ENCODE results near the gene LRRC7. TPM values are rescaled to one million over a fixed set of nuclear protein-coding genes. Genes with fewer than 3 reads are reported as not detected.
"Not testable (repeated sequence)": the region's sequence is repeated elsewhere in the genome, so short reads cannot be mapped to it uniquely, and the experiment has no call there.

The LRRC7 gene
- total RNA-seq, 2 experiments from 2014 or later: not detected

GRCh38 chr1:69928234-69928633 lies 360.5 kb downstream of the LRRC7 start:
- H3K27me3 Mint-ChIP-seq; H3K36me3 Mint-ChIP-seq; H3K9me3 Mint-ChIP-seq; intact Hi-C loops (cut with micrococcal nuclease); POLR2A ChIA-PET; H3K27ac Mint-ChIP-seq; H3K4me1 Mint-ChIP-seq (ENCODE audit: low read depth); DNase-seq; H3K4me3 Mint-ChIP-seq; CTCF ChIA-PET: not testable (repeated sequence)

- H3K27ac Mint-ChIP-seq: no peak overlapping the region
- no peak overlapping the region for H3K4me3 Mint-ChIP-seq
- peaks cover 5% of the 10 kb centered on the region for H3K9me3 Mint-ChIP-seq
- no peaks in the 10 kb centered on the region for H3K4me1 Mint-ChIP-seq (ENCODE audit: low read depth)
- no peaks in the 10 kb centered on the region for H3K27me3 Mint-ChIP-seq
- ChIA-PET POLR2A (no interaction called here), CTCF (no interaction called here)
- no peaks in the 10 kb centered on the region for H3K36me3 Mint-ChIP-seq
- intact Hi-C loops (cut with micrococcal nuclease): no loop called here
- DNase-seq: no peak
These were observed 361.8 kb downstream of the LRRC7 start for GRCh38 chr1:69929308-69930057.

DNA sequence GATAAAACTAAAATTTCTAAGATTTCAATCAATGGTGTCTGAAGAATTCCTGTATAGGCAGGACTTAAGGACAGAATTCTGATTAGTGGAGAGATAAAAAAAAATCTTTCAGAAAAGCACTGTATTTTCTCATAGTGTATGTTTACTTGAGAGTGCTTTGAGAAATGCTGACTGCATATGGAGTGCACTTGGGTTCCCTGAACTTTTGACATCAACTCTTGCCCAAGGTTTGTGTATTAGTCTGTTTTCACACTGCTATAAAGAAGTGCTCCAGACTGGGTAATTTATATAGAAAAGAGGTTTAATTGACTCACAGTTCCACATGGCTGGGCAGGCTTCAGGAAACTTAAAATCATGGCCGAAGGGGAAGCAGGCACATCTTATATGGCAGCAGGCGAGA lies 362.7 kb downstream of the LRRC7 start:
- Mint-ChIP-seq H3K4me1 (ENCODE audit: low read depth) (no peaks in the 10 kb centered on the region), H3K27ac (no peak overlapping the region), H3K36me3 (no peaks in the 10 kb centered on the region), H3K27me3 (no peaks in the 10 kb centered on the region), H3K9me3 (peaks cover 5% of the 10 kb centered on the region), H3K4me3 (no peak overlapping the region)
- intact Hi-C loops (cut with micrococcal nuclease): no loop called here
- ChIA-PET POLR2A (no interaction called here), CTCF (no interaction called here)
- no peak for DNase-seq

GRCh38 chr1:69932760-69933159 lies 365.0 kb downstream of the LRRC7 start:
- H3K27me3 Mint-ChIP-seq: no peaks in the 10 kb centered on the region
- intact Hi-C loops (cut with micrococcal nuclease): no loop called here
- POLR2A ChIA-PET: no interaction called here
- CTCF ChIA-PET: no interaction called here
- H3K27ac Mint-ChIP-seq: no peak overlapping the region
- no peak overlapping the region for H3K4me3 Mint-ChIP-seq
- no peaks in the 10 kb centered on the region for H3K4me1 Mint-ChIP-seq (ENCODE audit: low read depth)
- H3K36me3 Mint-ChIP-seq: no peaks in the 10 kb centered on the region
- DNase-seq: no peak
- peaks cover 5% of the 10 kb centered on the region for H3K9me3 Mint-ChIP-seq

DNA sequence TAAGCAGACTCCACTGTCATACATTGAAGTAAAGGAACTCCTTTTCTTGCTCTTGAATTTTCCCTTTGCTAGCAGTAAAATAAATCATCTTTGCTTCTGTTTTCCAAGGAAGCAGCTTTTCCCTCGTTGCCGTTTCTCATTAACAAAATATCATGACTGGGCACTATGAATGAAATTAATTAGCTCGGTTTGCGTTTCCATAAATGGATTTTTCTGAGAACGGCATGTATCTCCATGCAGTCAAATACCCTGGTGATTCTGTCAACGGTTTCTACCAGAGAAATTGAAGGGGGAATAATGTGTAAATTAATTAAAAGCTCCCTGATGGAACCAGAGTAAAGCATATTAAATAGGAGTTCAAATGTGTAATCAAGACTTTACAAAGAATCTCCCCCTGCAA lies 372.5 kb downstream of the LRRC7 start:
- intact Hi-C loops (cut with micrococcal nuclease): no loop called here
- CTCF ChIA-PET: no interaction called here
- no peaks in the 10 kb centered on the region for H3K36me3 Mint-ChIP-seq
- no peak overlapping the region for H3K4me3 Mint-ChIP-seq
- no peak overlapping the region for H3K27ac Mint-ChIP-seq
- no peak for DNase-seq
- H3K4me1 Mint-ChIP-seq (ENCODE audit: low read depth): no peaks in the 10 kb centered on the region
- H3K27me3 Mint-ChIP-seq: no peaks in the 10 kb centered on the region
- POLR2A ChIA-PET: no interaction called here
- peaks cover 3% of the 10 kb centered on the region for H3K9me3 Mint-ChIP-seq

- intact Hi-C loops (cut with micrococcal nuclease): no loop called here
- H3K9me3 Mint-ChIP-seq: peaks cover 4% of the 10 kb centered on the region
These were observed 373.1 kb downstream of the LRRC7 start for GRCh38 chr1:69940816-69941215.

GRCh38 chr1:69943030-69943429 lies 375.3 kb downstream of the LRRC7 start:
- no peaks in the 10 kb centered on the region for H3K4me1 Mint-ChIP-seq (ENCODE audit: low read depth)
- intact Hi-C loops (cut with micrococcal nuclease): no loop called here

More at GRCh38 chr1:69940816-69941215, 373.1 kb downstream of the LRRC7 start:
- Mint-ChIP-seq H3K27ac (no peak overlapping the region), H3K27me3 (no peaks in the 10 kb centered on the region), H3K4me1 (ENCODE audit: low read depth) (no peaks in the 10 kb centered on the region), H3K36me3 (no peaks in the 10 kb centered on the region), H3K4me3 (no peak overlapping the region)
- DNase-seq: no peak
- ChIA-PET CTCF (no interaction called here), POLR2A (no interaction called here)

DNA sequence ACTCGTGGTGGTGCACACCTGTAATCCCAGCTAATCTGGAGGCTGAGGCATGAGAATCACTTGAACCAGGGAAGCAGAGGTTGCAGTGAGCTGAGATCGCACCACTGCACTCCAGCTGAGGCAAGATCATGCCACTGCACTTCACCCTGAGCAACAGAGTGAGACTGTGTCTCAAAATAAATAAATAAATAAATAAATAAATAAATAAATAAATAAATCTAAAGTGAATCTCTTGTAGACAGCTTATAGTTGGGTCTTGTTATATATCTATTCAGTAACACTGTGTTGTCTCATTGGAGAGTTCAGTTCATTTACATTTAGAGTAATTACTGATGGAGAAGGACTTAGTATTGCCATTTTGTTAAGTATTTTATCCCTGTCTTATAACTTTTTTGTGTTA lies 379.2 kb downstream of the LRRC7 start:
- H3K9me3 Mint-ChIP-seq: peaks cover 4% of the 10 kb centered on the region
- H3K36me3 Mint-ChIP-seq: no peaks in the 10 kb centered on the region
- no peak overlapping the region for H3K4me3 Mint-ChIP-seq
- H3K4me1 Mint-ChIP-seq (ENCODE audit: low read depth): no peaks in the 10 kb centered on the region
- H3K27ac Mint-ChIP-seq: no peak overlapping the region
- intact Hi-C loops (cut with micrococcal nuclease): no loop called here
- no peak for DNase-seq
- ChIA-PET CTCF (interaction anchor here (0.6 kb wide), 1 partner anchor 764 kb away, joined by 3 read pairs; no protein-coding TSS in a partner anchor), POLR2A (no interaction called here)
- H3K27me3 Mint-ChIP-seq: no peaks in the 10 kb centered on the region

More at GRCh38 chr1:69943030-69943429, 375.3 kb downstream of the LRRC7 start:
- ChIA-PET CTCF (no interaction called here), POLR2A (no interaction called here)
- no peaks in the 10 kb centered on the region for H3K36me3 Mint-ChIP-seq
- H3K9me3 Mint-ChIP-seq: peaks cover 4% of the 10 kb centered on the region
- no peak for DNase-seq
- H3K27ac Mint-ChIP-seq: no peak overlapping the region
- no peaks in the 10 kb centered on the region for H3K27me3 Mint-ChIP-seq
- no peak overlapping the region for H3K4me3 Mint-ChIP-seq

DNA sequence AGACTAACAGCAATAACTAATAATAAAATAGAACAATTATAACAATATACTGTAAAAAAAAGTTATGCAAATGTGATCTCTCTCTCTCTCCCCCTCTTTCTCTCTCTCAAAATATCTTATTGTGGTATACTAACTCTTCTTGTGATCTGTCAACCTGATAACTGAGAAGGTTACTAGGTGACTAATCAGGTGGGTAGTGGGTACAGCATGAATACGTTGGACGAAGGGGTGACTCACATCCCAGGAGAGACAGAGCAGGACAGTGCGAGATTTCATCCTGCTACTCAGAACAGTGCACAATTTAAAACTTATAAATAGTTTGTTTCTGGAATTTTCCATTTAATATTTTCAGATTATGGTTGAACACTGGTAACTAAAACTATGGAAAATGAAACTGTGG lies 380.1 kb downstream of the LRRC7 start:
- ChIA-PET POLR2A (no interaction called here), CTCF (no interaction called here)
- Mint-ChIP-seq H3K27me3 (no peaks in the 10 kb centered on the region), H3K9me3 (peaks cover 4% of the 10 kb centered on the region), H3K4me1 (ENCODE audit: low read depth) (no peaks in the 10 kb centered on the region), H3K4me3 (no peak overlapping the region), H3K36me3 (no peaks in the 10 kb centered on the region), H3K27ac (no peak overlapping the region)
- intact Hi-C loops (cut with micrococcal nuclease): no loop called here
- DNase-seq: no peak

GRCh38 chr1:69952676-69953075 lies 385.0 kb downstream of the LRRC7 start:
- Mint-ChIP-seq H3K4me1 (ENCODE audit: low read depth) (no peaks in the 10 kb centered on the region), H3K36me3 (no peaks in the 10 kb centered on the region), H3K27me3 (no peaks in the 10 kb centered on the region), H3K27ac (no peak overlapping the region), H3K4me3 (no peak overlapping the region), H3K9me3 (peaks cover 3% of the 10 kb centered on the region)
- no peak for DNase-seq
- POLR2A ChIA-PET: no interaction called here
- intact Hi-C loops (cut with micrococcal nuclease): no loop called here
- CTCF ChIA-PET: no interaction called here

- H3K36me3 Mint-ChIP-seq; H3K4me3 Mint-ChIP-seq; H3K9me3 Mint-ChIP-seq; POLR2A ChIA-PET; H3K27me3 Mint-ChIP-seq; DNase-seq; H3K27ac Mint-ChIP-seq; CTCF ChIA-PET; H3K4me1 Mint-ChIP-seq (ENCODE audit: low read depth); intact Hi-C loops (cut with micrococcal nuclease): not testable (repeated sequence)
These were observed 394.7 kb downstream of the LRRC7 start for GRCh38 chr1:69962452-69962851.

GRCh38 chr1:69967245-69967766 lies 399.6 kb downstream of the LRRC7 start:
- ChIA-PET CTCF (no interaction called here), POLR2A (no interaction called here)
- Mint-ChIP-seq H3K27me3 (no peaks in the 10 kb centered on the region), H3K9me3 (peaks cover 15% of the 10 kb centered on the region), H3K4me1 (ENCODE audit: low read depth) (no peaks in the 10 kb centered on the region), H3K36me3 (no peaks in the 10 kb centered on the region), H3K27ac (no peak overlapping the region), H3K4me3 (no peak overlapping the region)
- no peak for DNase-seq
- intact Hi-C loops (cut with micrococcal nuclease): no loop called here

DNA sequence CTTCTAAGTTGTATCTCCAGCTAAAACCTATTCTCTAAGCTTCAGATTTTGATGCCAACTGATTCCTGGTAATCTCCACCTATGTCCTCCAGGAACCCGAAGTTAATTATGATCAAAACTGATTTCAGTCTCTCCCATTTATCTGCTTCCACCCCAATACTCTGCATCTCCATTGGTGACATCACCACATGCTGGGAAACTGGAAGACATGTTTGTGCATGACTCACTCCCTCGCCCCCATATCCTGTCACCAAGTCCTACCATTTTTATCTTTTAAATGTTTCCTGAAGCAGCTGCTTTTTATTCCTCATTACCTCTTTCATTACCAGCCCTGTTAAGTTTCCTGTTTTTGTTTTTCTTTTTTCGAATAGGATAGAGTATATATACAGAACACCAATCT lies 409.2 kb downstream of the LRRC7 start:
- CTCF ChIA-PET: no interaction called here
- no peak for DNase-seq
- intact Hi-C loops (cut with micrococcal nuclease): no loop called here
- Mint-ChIP-seq H3K36me3 (no peaks in the 10 kb centered on the region), H3K27ac (no peak overlapping the region), H3K9me3 (no peaks in the 10 kb centered on the region), H3K4me3 (no peak overlapping the region), H3K4me1 (ENCODE audit: low read depth) (no peaks in the 10 kb centered on the region), H3K27me3 (no peaks in the 10 kb centered on the region)
- POLR2A ChIA-PET: no interaction called here

Measured in activated CD4-positive, alpha-beta memory T cell treated with anti-CD3 and anti-CD28 coated beads for 36 hours (primary cell).